ENCODE measurements around the gene TMEM37. TPM values are rescaled to one million over a fixed set of nuclear protein-coding genes. Genes with fewer than 3 reads are reported as not detected.

Gene TMEM37
- total and polyA plus RNA-seq, 2 of the 8 experiments (the other 6 are each of a cell fraction or from before 2014, with no cell fraction given): 11.0 to 16.2 TPM

DNA sequence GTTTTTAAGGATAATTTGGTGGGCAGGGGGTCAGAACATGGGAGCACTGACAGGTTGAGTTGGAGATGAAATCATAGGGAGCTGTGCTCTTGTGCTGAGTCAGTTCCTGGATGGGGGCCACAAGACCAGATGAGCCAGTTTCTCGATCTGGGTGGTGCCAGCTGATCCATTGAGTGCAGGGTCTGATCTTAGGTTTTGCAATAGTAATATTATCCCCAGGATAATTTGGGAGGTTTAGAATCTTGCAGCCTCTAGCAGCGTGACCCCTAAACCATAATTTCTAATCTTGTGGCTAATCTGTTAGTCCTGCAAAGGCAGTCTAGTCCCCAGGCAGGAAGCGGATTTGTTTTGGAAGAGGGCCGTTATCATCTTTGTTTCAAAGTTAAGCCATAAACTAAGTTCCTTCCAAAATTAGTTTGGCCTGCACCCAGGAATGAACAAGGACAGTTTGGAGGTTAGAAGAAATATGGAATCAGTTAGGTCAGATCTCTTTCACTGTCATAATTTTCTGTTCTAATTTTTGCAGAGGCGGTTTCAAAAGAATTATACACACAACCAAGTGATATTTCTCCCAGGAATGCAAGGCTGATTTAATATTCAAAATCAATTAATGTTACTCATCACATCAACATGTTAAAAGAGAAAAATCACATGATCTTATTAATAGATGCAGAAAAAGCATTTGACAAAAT is 41.9 kb upstream of the TMEM37 start:
- Histone ChIP-seq H3K4ac (replicated peaks; ENCODE audit: insufficient read length, low read depth, low read length) (no peak overlapping the region), H3K18ac (ENCODE audit: extremely low read depth, low read length) (no peak overlapping the region; the same call in 1 of the 2 replicates), H2BK120ac (replicated peaks; ENCODE audit: low read depth, low read length) (no peak overlapping the region), H3K4me1 (replicated peaks in 1 of 4; ENCODE audit: control insufficient read depth in 3 of 4, insufficient read depth in 4 of 4, low read length in 3 of 4) (peaks cover 0 to 4% (median 3%) of the 10 kb centered on the region in 4 experiments; a peak in 2 of 7 replicates), H4K8ac (ENCODE audit: extremely low read depth, insufficient read depth, low read length) (no peak overlapping the region), H3K79me1 (ENCODE audit: low read depth, low read length) (no peaks in the 10 kb centered on the region), H2BK15ac (ENCODE audit: low read length) (no peak overlapping the region), H2BK5ac (ENCODE audit: low read depth, low read length) (no peak overlapping the region), H4K20me1 (replicated peaks in 1 of 2; ENCODE audit: control insufficient read depth in 1 of 2, insufficient read depth in 2 of 2, low read length in 2 of 2) (no peaks in the 10 kb centered on the region), H3K23ac (ENCODE audit: insufficient read length) (no peak overlapping the region), H3K23me2 (ENCODE audit: low read depth, low read length) (no peaks in the 10 kb centered on the region), H3K56ac (replicated peaks; ENCODE audit: insufficient read length, low read depth, low read length) (no peak overlapping the region), H3K4me2 (ENCODE audit: insufficient read depth in 1 of 2, low read depth in 2 of 2, low read length in 2 of 2) (no peak overlapping the region), H4K91ac (replicated peaks; ENCODE audit: insufficient read length, low read length) (no peak overlapping the region), H3K9ac (replicated peaks in 1 of 4; ENCODE audit: extremely low read depth in 1 of 4, low read depth in 3 of 4, low read length in 3 of 4) (no peak overlapping the region; a peak in 1 of 7 replicates), H4K5ac (ENCODE audit: insufficient read length, low read depth, low read length) (no peak overlapping the region), H2BK12ac (ENCODE audit: low read depth, low read length) (no peak overlapping the region), H3K9me3 (ENCODE audit: insufficient read depth in 2 of 2, low read depth in 1 of 2, low read length in 1 of 2) (no peaks in the 10 kb centered on the region; a peak in 1 of 4 replicates), H2AFZ (ENCODE audit: low read length) (0 out of 2 replicates have a peak overlapping the region, but pooled peaks have one; percentile 11), H2BK20ac (ENCODE audit: low read length) (no peak overlapping the region), H3K79me2 (ENCODE audit: control insufficient read depth in 1 of 2, insufficient read depth in 2 of 2, low read length in 2 of 2) (no peaks in the 10 kb centered on the region), H3K4me3 (ENCODE audit: extremely low read depth in 1 of 4, insufficient read depth in 2 of 4, low read depth in 3 of 4, low read length in 4 of 4) (no peak overlapping the region), H3K36me3 (ENCODE audit: control insufficient read depth in 2 of 4, insufficient read depth in 4 of 4, low read length in 3 of 4) (no peaks in the 10 kb centered on the region), H3K27me3 (replicated peaks in 1 of 4; ENCODE audit: control insufficient read depth in 3 of 4, extremely low read depth in 1 of 4, insufficient read depth in 3 of 4, low read length in 3 of 4) (no peaks in the 10 kb centered on the region), H3K27ac (ENCODE audit: low read depth, low read length) (no peak overlapping the region), H3K14ac (ENCODE audit: insufficient read length) (no peak overlapping the region), H2AK5ac (ENCODE audit: low read depth, low read length) (no peak overlapping the region)
- FAIRE-seq (no peak), DNase-seq (ENCODE audit: low read depth in 1 of 2, low spot score in 2 of 2) (no peak)
- CTCF ChIA-PET (ENCODE audit: partially characterized antibody): interaction anchor here (0.9 kb wide), 1 partner anchor 87 kb away, joined by 7 read pairs; no protein-coding TSS in a partner anchor
- WGBS, 2 experiments (ENCODE audit: extremely low coverage in 1 of 2, insufficient coverage in 1 of 2, insufficient read length in 1 of 2, insufficient replicate concordance in 2 of 2, low coverage in 1 of 2, low lambda C conversion rate in 2 of 2, missing lambda C conversion rate in 1 of 2): 80% methylated on average over 5 of the region's 5 CpGs; no CpG with 5 or more reads in 1 of the 2 experiments
- POLR2A ChIA-PET (ENCODE audit: partially characterized antibody): interaction anchor here (0.6 kb wide), 1 partner anchor 24 kb away, joined by 3 read pairs; no protein-coding TSS in a partner anchor
- TF ChIP-seq, protein P1, sequence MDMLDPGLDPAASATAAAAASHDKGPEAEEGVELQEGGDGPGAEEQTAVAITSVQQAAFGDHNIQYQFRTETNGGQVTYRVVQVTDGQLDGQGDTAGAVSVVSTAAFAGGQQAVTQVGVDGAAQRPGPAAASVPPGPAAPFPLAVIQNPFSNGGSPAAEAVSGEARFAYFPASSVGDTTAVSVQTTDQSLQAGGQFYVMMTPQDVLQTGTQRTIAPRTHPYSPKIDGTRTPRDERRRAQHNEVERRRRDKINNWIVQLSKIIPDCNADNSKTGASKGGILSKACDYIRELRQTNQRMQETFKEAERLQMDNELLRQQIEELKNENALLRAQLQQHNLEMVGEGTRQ (IDR thresholded peaks at IDR 0.05; ENCODE audit: low read length): no peak
- TF ChIP-seq GTF2F1 (IDR thresholded peaks at IDR 0.05; ENCODE audit: borderline replicate concordance, low read depth, low read length) (no peak), SIN3A (conservative IDR thresholded peaks at IDR 0.05 in 1 of 2, IDR thresholded peaks at IDR 0.05 in 1 of 2; ENCODE audit: low read depth in 1 of 2, low read length in 2 of 2) (no peak), KDM1A (IDR thresholded peaks at IDR 0.05; ENCODE audit: borderline replicate concordance, low read length) (no peak), TAF1 (IDR thresholded peaks at IDR 0.05; ENCODE audit: low read depth, low read length) (no peak), POLR2AphosphoS5 (IDR thresholded peaks at IDR 0.05; ENCODE audit: low read depth, low read length) (no peak), RBBP5 (IDR thresholded peaks at IDR 0.05; ENCODE audit: borderline replicate concordance, low read depth, low read length) (no peak), CREB1 (IDR thresholded peaks at IDR 0.05) (no peak), GABPA (IDR thresholded peaks at IDR 0.05; ENCODE audit: borderline replicate concordance, insufficient read depth, low read length) (no peak), CHD2 (IDR thresholded peaks at IDR 0.05; ENCODE audit: low read length) (no peak)
